ENCODE results near the gene TCAP.

The TCAP gene

DNA sequence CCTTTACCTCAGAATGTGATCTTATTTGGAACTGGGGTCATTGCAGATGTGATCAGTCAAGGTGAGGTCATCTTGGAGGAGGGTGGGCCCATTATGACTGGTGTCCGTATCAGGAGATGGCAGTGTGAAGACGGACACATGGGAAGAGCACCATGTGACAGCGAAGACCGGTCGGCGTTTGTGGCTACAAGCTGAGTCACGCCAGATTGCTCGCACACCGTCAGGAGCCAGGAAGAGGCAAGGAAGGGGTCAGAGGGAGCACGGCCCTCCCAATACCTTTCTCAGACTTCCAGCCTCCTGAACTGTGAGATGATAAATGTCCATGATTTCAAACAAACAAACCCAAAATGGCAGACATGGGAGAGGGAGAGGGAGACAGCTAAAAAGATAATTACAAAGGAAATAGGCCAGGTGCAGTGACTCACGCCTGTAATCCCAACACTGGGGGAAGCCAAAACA is 15.0 kb upstream of the TCAP start:
- DNase-seq (ENCODE audit: low spot score in 2 of 2), result no peak
- in situ Hi-C loops (cut with MboI; ENCODE audit: low sequenced_read_pairs), result no loop called here
- H3K9me3 ChIP-seq, result no peaks in the 10 kb centered on the region
- no peaks in the 10 kb centered on the region; the same call in 1 of the 2 replicates for H3K36me3 ChIP-seq (replicated peaks)
- H3K4me3 ChIP-seq, result no peak overlapping the region
- H3K27me3 ChIP-seq (ENCODE audit: low read depth), result no peaks in the 10 kb centered on the region
- H3K4me1 ChIP-seq, result peaks cover 16% of the 10 kb centered on the region; the same call in 1 of the 2 replicates

- H3K9me3 ChIP-seq, result no peaks in the 10 kb centered on the region
- in situ Hi-C loops (cut with MboI; ENCODE audit: low sequenced_read_pairs), result no loop called here
- H3K27me3 ChIP-seq (ENCODE audit: low read depth), result no peaks in the 10 kb centered on the region
- no peak for DNase-seq (ENCODE audit: low spot score in 2 of 2)
- peaks cover 16% of the 10 kb centered on the region; the same call in 1 of the 2 replicates for H3K4me1 ChIP-seq
- no peak overlapping the region for H3K4me3 ChIP-seq
- H3K36me3 ChIP-seq (replicated peaks), result no peaks in the 10 kb centered on the region; the same call in 1 of the 2 replicates
These were observed 13.1 kb upstream of the TCAP start for GRCh38 chr17:39651923-39652586.

- no peaks in the 10 kb centered on the region; the same call in 1 of the 2 replicates for H3K36me3 ChIP-seq (replicated peaks)
- no peaks in the 10 kb centered on the region for H3K27me3 ChIP-seq (ENCODE audit: low read depth)
- H3K4me1 ChIP-seq, result peaks cover 16% of the 10 kb centered on the region; the same call in 1 of the 2 replicates
- no peak overlapping the region for H3K4me3 ChIP-seq
- no peaks in the 10 kb centered on the region for H3K9me3 ChIP-seq
- in situ Hi-C loops (cut with MboI; ENCODE audit: low sequenced_read_pairs), result no loop called here
- DNase-seq (ENCODE audit: low spot score in 2 of 2), result peak; percentile 72 to 78
These were observed 12.4 kb upstream of the TCAP start for GRCh38 chr17:39652587-39653315.

- Histone ChIP-seq H3K36me3 (replicated peaks) (no peaks in the 10 kb centered on the region; the same call in 1 of the 2 replicates), H3K27me3 (ENCODE audit: low read depth) (no peaks in the 10 kb centered on the region), H3K4me1 (peaks cover 16% of the 10 kb centered on the region; the same call in 1 of the 2 replicates), H3K4me3 (no peak overlapping the region), H3K9me3 (no peaks in the 10 kb centered on the region)
- in situ Hi-C loops (cut with MboI; ENCODE audit: low sequenced_read_pairs), result no loop called here
- no peak for DNase-seq (ENCODE audit: low spot score in 2 of 2)
These were observed 11.9 kb upstream of the TCAP start for GRCh38 chr17:39653316-39653661.

DNA sequence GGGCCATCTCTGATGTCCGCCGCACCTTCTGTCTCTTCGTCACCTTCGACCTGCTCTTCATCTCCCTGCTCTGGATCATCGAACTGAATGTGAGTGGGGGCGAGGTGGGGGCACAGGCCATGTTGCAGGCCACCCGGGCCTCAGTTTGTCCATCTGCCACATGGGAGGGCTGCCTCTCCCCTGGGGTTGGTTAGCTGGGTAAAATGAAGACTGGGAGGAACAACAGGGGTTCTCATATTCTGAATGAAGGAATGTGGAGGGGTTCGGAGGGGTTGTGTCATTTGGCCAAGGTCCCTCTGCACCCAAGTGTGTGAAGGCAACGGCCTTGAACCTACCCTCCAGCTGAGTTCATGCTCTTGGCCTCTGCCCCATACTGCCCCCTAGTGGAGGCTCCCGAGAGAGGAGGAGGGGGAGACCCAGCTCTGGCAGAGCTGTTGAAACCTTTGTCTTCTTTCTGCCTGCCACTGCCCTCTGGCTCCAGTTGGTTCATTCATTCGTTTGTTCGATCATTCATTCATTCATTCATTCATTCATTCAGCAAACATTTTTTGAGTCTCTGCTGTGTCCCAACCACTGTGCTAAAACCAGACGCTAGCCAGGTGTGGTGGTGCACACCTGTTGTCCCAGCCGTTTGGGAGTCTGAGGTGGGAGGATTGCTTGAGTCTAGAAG is 11.4 kb upstream of the TCAP start:
- H3K36me3 ChIP-seq (replicated peaks), result no peaks in the 10 kb centered on the region; the same call in 1 of the 2 replicates
- peaks cover 16% of the 10 kb centered on the region; the same call in 1 of the 2 replicates for H3K4me1 ChIP-seq
- no peak overlapping the region for H3K4me3 ChIP-seq
- H3K27me3 ChIP-seq (ENCODE audit: low read depth), result no peaks in the 10 kb centered on the region
- peak; percentile 38 to 89 for DNase-seq (ENCODE audit: low spot score in 2 of 2)
- H3K9me3 ChIP-seq, result no peaks in the 10 kb centered on the region
- in situ Hi-C loops (cut with MboI; ENCODE audit: low sequenced_read_pairs), result no loop called here

- no peaks in the 10 kb centered on the region; the same call in 1 of the 2 replicates for H3K36me3 ChIP-seq (replicated peaks)
- DNase-seq (ENCODE audit: low spot score in 2 of 2), result no peak
- H3K9me3 ChIP-seq, result no peaks in the 10 kb centered on the region
- no peak overlapping the region for H3K4me3 ChIP-seq
- in situ Hi-C loops (cut with MboI; ENCODE audit: low sequenced_read_pairs), result no loop called here
- H3K4me1 ChIP-seq, result peaks cover 16% of the 10 kb centered on the region; the same call in 1 of the 2 replicates
- H3K27me3 ChIP-seq (ENCODE audit: low read depth), result no peaks in the 10 kb centered on the region
These were observed 10.0 kb upstream of the TCAP start for GRCh38 chr17:39655105-39655504.

DNA sequence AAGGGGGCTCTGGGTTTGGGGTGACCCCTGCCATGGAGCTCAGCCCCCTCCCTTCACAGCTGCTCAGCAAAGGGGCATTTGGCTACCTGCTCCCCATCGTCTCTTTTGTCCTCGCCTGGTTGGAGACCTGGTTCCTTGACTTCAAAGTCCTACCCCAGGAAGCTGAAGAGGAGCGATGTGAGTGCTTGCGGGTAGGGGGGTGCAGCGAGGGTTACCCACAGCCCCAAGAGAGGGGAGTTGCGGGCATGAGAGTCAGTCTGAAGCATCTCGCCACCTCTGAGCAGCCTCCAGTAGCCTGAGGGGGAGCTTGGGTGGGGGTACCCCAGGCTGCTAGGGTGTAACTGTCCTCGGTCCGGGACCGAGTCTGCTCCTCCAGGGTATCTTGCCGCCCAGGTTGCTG is 6.8 kb upstream of the TCAP start:
- H3K4me1 ChIP-seq, result peaks cover 4% of the 10 kb centered on the region; the same call in 1 of the 2 replicates
- no peaks in the 10 kb centered on the region; the same call in 1 of the 2 replicates for H3K36me3 ChIP-seq (replicated peaks)
- no peaks in the 10 kb centered on the region for H3K9me3 ChIP-seq
- no peak for DNase-seq (ENCODE audit: low spot score in 2 of 2)
- no peaks in the 10 kb centered on the region for H3K27me3 ChIP-seq (ENCODE audit: low read depth)
- in situ Hi-C loops (cut with MboI; ENCODE audit: low sequenced_read_pairs), result no loop called here
- no peak overlapping the region for H3K4me3 ChIP-seq

DNA sequence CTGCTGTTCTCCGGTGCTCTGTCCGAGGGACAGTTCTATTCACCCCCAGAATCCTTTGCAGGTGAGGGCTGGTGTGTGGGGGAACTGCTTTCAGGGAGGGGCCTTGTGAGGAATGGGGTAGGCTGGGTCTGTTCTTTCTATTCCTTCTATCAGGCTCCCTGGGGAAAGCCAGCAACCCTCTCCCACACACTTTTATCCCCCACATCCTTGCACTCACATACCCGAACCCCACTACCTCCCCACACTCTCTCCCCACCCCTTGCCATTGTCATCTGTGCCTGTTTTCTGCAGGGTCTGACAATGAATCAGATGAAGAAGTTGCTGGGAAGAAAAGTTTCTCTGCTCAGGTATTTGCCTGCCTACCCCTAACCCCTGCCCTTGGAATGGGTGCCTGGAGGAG is 6.4 kb upstream of the TCAP start:
- no peak for DNase-seq (ENCODE audit: low spot score in 2 of 2)
- no peak overlapping the region for H3K4me3 ChIP-seq
- no peaks in the 10 kb centered on the region for H3K27me3 ChIP-seq (ENCODE audit: low read depth)
- in situ Hi-C loops (cut with MboI; ENCODE audit: low sequenced_read_pairs), result no loop called here
- peaks cover under 1% of the 10 kb centered on the region; the same call in 1 of the 2 replicates for H3K4me1 ChIP-seq
- H3K9me3 ChIP-seq, result no peaks in the 10 kb centered on the region
- no peaks in the 10 kb centered on the region; the same call in 1 of the 2 replicates for H3K36me3 ChIP-seq (replicated peaks)

- H3K9me3 ChIP-seq, result no peaks in the 10 kb centered on the region
- no peak overlapping the region for H3K4me3 ChIP-seq
- H3K4me1 ChIP-seq, result no peaks in the 10 kb centered on the region
- in situ Hi-C loops (cut with MboI; ENCODE audit: low sequenced_read_pairs), result no loop called here
- no peaks in the 10 kb centered on the region for H3K36me3 ChIP-seq (replicated peaks)
- DNase-seq (ENCODE audit: low spot score in 2 of 2), result no peak
- H3K27me3 ChIP-seq (ENCODE audit: low read depth), result no peaks in the 10 kb centered on the region
These were observed 5.7 kb upstream of the TCAP start for GRCh38 chr17:39659279-39660010.

DNA sequence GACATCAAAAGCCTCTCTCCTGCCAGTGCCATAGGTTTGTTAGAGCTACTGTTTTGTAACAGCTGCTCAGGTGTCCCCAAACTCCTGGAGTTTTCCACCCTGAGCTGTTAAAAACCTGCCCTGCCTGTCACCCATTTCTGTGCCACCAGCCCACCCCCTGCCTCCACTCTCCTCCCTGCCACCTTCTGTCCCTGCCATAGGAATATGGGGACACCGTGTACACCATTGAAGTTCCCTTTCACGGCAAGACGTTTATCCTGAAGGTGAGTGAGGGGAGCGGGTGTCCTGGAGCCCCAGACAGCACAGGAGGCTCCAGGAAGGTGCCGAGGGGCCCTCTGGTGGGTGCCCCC is 5.2 kb upstream of the TCAP start:
- Histone ChIP-seq H3K27me3 (ENCODE audit: low read depth) (no peaks in the 10 kb centered on the region), H3K9me3 (no peaks in the 10 kb centered on the region), H3K4me1 (no peaks in the 10 kb centered on the region), H3K4me3 (no peak overlapping the region), H3K36me3 (replicated peaks) (no peaks in the 10 kb centered on the region)
- no peak for DNase-seq (ENCODE audit: low spot score in 2 of 2)
- in situ Hi-C loops (cut with MboI; ENCODE audit: low sequenced_read_pairs), result no loop called here

DNA sequence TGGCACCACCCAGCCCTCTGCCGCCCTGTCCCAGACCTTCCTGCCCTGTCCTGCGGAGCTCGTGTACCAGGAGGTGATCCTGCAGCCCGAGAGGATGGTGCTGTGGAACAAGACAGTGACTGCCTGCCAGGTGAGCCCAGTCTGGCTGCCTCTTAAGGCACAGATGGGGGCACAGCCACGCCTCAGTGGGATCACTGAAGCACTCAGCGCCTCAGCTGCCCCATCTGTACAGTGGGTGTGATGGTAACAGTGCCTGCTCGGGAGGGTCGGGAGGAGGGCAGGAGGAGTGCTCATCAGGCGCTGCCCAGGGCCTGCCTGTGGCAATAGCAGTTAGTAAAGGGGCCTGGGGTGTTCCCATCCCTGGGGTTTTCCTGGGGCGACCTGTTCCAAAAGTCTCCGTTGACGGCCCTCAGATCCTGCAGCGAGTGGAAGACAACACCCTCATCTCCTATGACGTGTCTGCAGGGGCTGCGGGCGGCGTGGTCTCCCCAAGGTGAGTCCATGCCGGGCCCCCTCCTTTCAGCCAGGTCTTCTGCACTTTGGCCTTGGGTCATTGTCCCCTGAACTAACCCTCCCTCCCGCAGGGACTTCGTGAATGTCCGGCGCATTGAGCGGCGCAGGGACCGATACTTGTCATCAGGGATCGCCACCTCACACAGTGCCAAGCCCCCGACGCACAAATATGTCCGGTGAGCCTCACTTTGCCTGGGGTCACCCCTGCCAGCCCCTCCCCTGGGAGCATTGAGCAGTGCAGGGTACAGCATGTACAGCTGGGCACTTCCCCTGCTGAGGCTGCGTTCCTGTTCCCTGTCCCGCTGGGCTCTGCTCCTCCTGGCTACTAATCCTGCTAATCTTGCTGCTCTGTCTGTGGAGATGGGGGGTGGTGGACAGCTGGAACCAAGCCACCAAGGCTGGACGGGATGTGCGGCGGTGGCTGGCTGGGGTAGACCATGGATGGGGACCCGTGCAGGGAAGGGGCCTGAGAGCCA is 4.5 kb upstream of the TCAP start:
- in situ Hi-C loops (cut with MboI; ENCODE audit: low sequenced_read_pairs), result no loop called here
- H3K4me1 ChIP-seq, result no peaks in the 10 kb centered on the region

DNA sequence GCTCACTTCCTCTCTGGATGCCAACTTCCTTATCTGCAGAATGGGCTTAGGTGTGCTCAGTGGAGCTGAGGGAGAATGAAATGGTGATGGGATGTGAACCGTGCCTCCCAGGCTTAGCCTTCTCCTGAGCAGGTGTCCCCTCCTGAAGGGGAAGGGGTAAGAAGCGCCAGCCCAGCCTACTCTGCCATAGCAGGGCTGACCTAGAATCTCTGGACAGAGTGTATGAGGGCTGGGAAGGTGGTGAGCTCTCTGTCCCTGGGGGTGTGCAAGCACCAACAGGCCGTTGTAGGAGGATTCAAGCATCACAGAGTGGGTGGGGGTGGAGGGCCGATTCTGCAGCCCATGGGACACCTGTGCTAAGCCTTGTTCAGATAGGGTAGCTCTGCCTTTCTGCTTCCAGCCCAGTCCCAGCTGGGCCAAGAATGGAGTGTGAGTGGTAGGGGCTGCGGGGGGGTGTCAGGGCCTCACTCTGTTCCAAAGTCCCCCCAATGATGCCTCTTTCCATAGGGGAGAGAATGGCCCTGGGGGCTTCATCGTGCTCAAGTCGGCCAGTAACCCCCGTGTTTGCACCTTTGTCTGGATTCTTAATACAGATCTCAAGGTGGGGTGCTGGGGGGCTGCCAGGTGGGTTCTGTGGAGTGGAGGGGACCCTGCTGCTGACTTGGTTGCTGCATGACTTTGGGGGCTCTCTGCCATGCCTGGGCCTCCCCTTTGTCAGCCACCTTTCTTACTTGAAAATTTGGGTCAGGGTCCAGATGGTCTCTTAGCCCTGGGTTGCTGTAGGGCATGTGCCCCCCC is 3.2 kb upstream of the TCAP start:
- Histone ChIP-seq H3K4me1 (no peaks in the 10 kb centered on the region), H3K9me3 (no peaks in the 10 kb centered on the region), H3K4me3 (no peak overlapping the region), H3K36me3 (replicated peaks) (no peaks in the 10 kb centered on the region), H3K27me3 (ENCODE audit: low read depth) (no peaks in the 10 kb centered on the region)
- DNase-seq (ENCODE audit: low spot score in 2 of 2), result no peak
- in situ Hi-C loops (cut with MboI; ENCODE audit: low sequenced_read_pairs), result no loop called here

More for the DNA sequence above, 4.5 kb upstream of the TCAP start:
- Histone ChIP-seq H3K9me3 (no peaks in the 10 kb centered on the region), H3K36me3 (replicated peaks) (no peaks in the 10 kb centered on the region), H3K4me3 (no peak overlapping the region), H3K27me3 (ENCODE audit: low read depth) (no peaks in the 10 kb centered on the region)
- no peak for DNase-seq (ENCODE audit: low spot score in 2 of 2)
